ENCODE data around the gene DNASE1L3. TPM values are rescaled to one million over a fixed set of nuclear protein-coding genes. Genes with fewer than 3 reads are reported as not detected.

DNASE1L3 gene
- polyA plus RNA-seq, 3 donors, result 0.19 TPM; not detected in 2

- Mint-ChIP-seq H3K4me3 (no peak overlapping the region), H3K4me1 (peaks cover 10% of the 10 kb centered on the region), H3K36me3 (peaks cover 12 to 36% of the 10 kb centered on the region in 2 donors), H3K27ac (no peak overlapping the region), H3K9me3 (no peaks in the 10 kb centered on the region), H3K27me3 (ENCODE audit: low read depth in 3 of 3) (no peaks in the 10 kb centered on the region)
- no peak overlapping the region for H3K4me2 ChIP-seq (replicated peaks; ENCODE audit: extremely low read depth, low read length, poor library complexity, severe bottlenecking)
- no peak for TF ChIP-seq CTCF (IDR thresholded peaks at IDR 0.05)
- H3K9ac ChIP-seq (ENCODE audit: insufficient read depth, low read length, poor library complexity, severe bottlenecking), result no peak overlapping the region
- no peaks in the 10 kb centered on the region for H3K9me3 ChIP-seq (replicated peaks in 1 of 2; ENCODE audit: control insufficient read depth in 1 of 2, insufficient read depth in 1 of 2, low read length in 2 of 2)
- no peak for DNase-seq
- 86% methylated on average over 1 of the region's 3 CpGs for WGBS (ENCODE audit: insufficient coverage)
- no peak overlapping the region for H3K27ac ChIP-seq (ENCODE audit: low read depth in 1 of 2, low read length in 2 of 2)
- H3K36me3 ChIP-seq (replicated peaks in 1 of 2; ENCODE audit: control insufficient read depth in 1 of 2, insufficient read depth in 2 of 2, low read length in 2 of 2), result peaks cover 6 to 23% of the 10 kb centered on the region in 2 donors
- H4K20me1 ChIP-seq (ENCODE audit: insufficient read depth, low read length), result peaks cover 32% of the 10 kb centered on the region
- H3K4me3 ChIP-seq (replicated peaks in 1 of 3; ENCODE audit: low read depth in 2 of 3, low read length in 3 of 3), result no peak overlapping the region
- H3K79me2 ChIP-seq (ENCODE audit: insufficient read depth, low read length), result no peaks in the 10 kb centered on the region
- peaks cover 0 to 6% of the 10 kb centered on the region in 2 donors for H3K4me1 ChIP-seq (ENCODE audit: control insufficient read depth in 1 of 2, insufficient read depth in 2 of 2, low read length in 2 of 2)
- no peak overlapping the region for H2AFZ ChIP-seq (ENCODE audit: insufficient read depth, low read depth, low read length, poor library complexity, severe bottlenecking)
- no peaks in the 10 kb centered on the region for H3K27me3 ChIP-seq (ENCODE audit: control insufficient read depth in 2 of 2, insufficient read depth in 2 of 2, low read length in 2 of 2)
- intact Hi-C loops (cut with micrococcal nuclease), result no loop called here
These were observed 40.9 kb upstream of the DNASE1L3 start for GRCh38 chr3:58251631-58252035.

- H3K27ac Mint-ChIP-seq, result no peak overlapping the region
- no peak overlapping the region for H3K4me3 Mint-ChIP-seq
- H3K27me3 Mint-ChIP-seq (ENCODE audit: low read depth in 3 of 3), result peaks cover 0 to 2% (median 0%) of the 10 kb centered on the region in 3 donors
- H3K4me1 Mint-ChIP-seq, result no peaks in the 10 kb centered on the region
- Histone ChIP-seq H3K9me3 (replicated peaks in 1 of 2; ENCODE audit: control insufficient read depth in 1 of 2, insufficient read depth in 1 of 2, low read length in 2 of 2) (no peaks in the 10 kb centered on the region), H3K9ac (ENCODE audit: insufficient read depth, low read length, poor library complexity, severe bottlenecking) (no peak overlapping the region), H3K4me2 (replicated peaks; ENCODE audit: extremely low read depth, low read length, poor library complexity, severe bottlenecking) (no peak overlapping the region), H3K4me1 (ENCODE audit: control insufficient read depth in 1 of 2, insufficient read depth in 2 of 2, low read length in 2 of 2) (no peaks in the 10 kb centered on the region), H4K20me1 (ENCODE audit: insufficient read depth, low read length) (peaks cover 45% of the 10 kb centered on the region), H3K79me2 (ENCODE audit: insufficient read depth, low read length) (no peaks in the 10 kb centered on the region), H3K36me3 (replicated peaks in 1 of 2; ENCODE audit: control insufficient read depth in 1 of 2, insufficient read depth in 2 of 2, low read length in 2 of 2) (peaks cover 5 to 23% of the 10 kb centered on the region in 2 donors), H3K27me3 (ENCODE audit: control insufficient read depth in 2 of 2, insufficient read depth in 2 of 2, low read length in 2 of 2) (no peaks in the 10 kb centered on the region), H3K4me3 (replicated peaks in 1 of 3; ENCODE audit: low read depth in 2 of 3, low read length in 3 of 3) (no peak overlapping the region), H2AFZ (ENCODE audit: insufficient read depth, low read depth, low read length, poor library complexity, severe bottlenecking) (no peak overlapping the region), H3K27ac (ENCODE audit: low read depth in 1 of 2, low read length in 2 of 2) (no peak overlapping the region)
- no peak for DNase-seq
- H3K9me3 Mint-ChIP-seq, result no peaks in the 10 kb centered on the region
- peaks cover 11 to 32% of the 10 kb centered on the region in 2 donors for H3K36me3 Mint-ChIP-seq
- 95% methylated on average over 6 of the region's 8 CpGs for WGBS (ENCODE audit: insufficient coverage)
- no peak for TF ChIP-seq CTCF (IDR thresholded peaks at IDR 0.05)
- intact Hi-C loops (cut with micrococcal nuclease), result no loop called here
These were observed 39.4 kb upstream of the DNASE1L3 start for GRCh38 chr3:58250093-58250707.

All from CD14-positive monocyte (primary cell).